Amniotic stem cell (primary cell): ENCODE measurements around the gene APP.

ENCODE experiments used
- DNase-seq: peaks from one replicate; lab custom pipeline; 2025; lab: John Stamatoyannopoulos, UW

APP gene

GRCh38 chr21:25903607-25904006 is 267.0 kb downstream of the APP start:
- no peak for DNase-seq

GRCh38 chr21:25901330-25901979 is 269.1 kb downstream of the APP start:
- DNase-seq, result no peak

DNA sequence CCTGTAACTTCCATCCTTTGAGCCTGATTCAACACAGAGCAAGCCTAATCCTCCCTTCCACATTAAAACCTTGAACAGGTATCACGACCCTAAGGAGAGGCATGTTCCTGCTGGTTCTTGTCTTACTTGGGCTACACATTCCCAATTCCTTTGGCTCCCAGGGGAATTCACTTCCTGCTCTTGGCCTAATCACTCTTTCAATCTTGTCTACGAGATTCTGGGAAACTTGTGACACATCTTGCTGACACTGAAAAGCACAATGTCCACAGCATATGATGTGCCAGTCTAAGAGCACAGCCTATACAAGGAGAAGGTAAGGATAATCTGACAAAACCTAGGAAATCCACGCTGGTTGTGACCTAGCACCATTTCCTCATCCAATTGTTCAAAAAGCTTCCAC is 271.9 kb downstream of the APP start:
- no peak for DNase-seq

GRCh38 chr21:25897383-25897782 is 273.2 kb downstream of the APP start:
- no peak for DNase-seq

DNA sequence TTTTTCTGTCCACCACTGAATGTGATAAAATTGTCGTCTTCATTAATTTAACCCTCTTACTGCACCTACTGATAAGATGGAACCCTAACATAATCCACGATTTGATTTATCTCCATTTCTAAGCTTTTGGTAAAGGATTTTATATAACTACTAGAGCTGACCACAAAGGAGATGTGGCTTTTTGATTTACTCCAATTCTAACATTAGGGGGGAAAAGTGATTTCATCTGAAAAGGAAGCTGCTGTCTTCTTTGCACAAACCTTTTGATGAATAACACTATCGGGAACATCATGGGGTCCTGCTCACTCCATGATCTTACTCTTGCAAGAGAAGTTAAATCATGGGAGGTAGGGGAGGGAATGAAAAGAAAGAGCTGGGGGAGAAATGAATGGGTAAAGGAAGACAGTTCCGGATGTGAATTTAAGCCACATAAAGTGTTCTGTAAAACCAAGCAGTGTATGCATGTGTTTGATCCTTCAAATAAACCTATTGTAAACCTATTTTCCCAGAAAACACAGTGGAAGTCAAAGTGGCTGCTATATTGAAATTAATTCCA is 274.0 kb downstream of the APP start:
- DNase-seq, result no peak

GRCh38 chr21:25895565-25896205 is 274.9 kb downstream of the APP start:
- peak; percentile 10 for DNase-seq

DNA sequence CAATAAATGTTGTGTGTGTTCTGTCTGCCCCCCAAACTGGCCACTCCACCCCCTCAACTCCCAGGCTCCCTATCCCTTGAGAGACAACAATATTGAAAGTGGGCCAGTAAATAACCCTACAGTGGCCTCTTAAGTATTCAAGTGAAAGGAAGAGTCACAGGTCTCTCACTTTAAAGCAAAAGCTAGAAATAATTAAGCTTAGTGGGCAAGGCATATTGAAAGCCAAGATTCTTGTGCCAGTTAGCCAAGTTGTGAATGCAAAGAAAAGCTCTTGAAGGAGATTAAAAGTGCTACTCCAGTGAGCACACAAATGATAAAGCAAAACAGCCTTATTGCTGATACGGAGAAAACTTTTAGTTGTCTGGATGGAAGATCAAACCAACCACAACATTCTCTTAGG is 277.4 kb downstream of the APP start:
- no peak for DNase-seq

DNA sequence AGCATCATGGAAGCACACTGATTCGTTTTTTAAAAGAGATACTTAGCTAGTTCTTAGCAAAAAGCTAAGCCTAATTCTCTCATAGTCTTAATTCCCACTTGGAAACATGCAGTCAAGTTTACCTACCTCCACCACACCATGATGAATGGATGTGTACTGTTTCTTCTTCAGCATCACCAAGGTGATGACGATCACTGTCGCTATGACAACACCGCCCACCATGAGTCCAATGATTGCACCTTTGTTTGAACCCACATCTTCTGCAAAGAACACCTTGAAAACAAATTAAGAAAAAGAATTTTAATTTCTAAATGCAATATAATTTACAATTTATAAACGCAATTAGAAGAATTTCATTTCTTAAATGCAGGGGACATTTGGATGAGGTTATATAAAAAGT is 279.0 kb downstream of the APP start:
- no peak for DNase-seq

GRCh38 chr21:25890001-25890400 is 280.6 kb downstream of the APP start:
- no peak for DNase-seq

DNA sequence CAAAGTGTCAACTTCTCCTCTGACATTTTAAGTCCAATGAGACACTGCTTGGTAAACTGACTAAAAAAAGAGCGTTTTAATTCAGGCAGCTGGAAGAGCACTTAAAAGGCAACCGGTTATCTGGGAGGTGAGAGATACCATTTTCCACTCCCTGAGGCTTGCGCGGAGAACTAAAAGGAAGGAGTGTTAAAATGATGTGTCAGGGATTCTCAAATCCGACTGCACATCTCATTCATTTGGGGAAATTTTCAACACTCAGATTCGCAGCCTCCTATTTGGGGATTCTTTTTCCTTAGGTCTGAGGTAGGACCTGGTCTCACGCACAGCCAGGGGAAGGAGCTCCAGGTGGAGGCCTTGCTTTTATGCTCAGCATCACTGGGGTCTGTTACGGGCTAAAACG is 281.9 kb downstream of the APP start:
- DNase-seq, result no peak

- no peak for DNase-seq
These were observed 282.8 kb downstream of the APP start for GRCh38 chr21:25887646-25888306.

GRCh38 chr21:25887166-25887565 is 283.4 kb downstream of the APP start:
- no peak for DNase-seq

DNA sequence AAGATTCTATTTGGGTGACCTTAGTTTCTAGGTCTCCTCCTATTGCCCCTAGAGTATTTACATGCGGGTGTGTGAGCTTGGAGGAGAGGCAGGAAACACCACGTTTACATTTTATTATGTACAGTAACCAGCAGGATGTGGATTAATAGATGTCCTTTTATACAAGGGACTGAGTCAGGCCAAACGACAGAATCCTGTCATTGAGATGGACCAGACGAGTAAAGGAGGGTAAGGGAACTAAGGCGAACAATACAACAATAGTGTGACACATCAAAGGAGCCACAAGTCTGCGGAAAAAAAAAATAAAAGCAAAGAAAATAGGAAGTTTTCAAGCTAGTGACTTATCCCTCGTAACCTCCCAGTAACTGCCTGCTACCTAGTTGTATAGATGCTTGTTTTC is 284.7 kb downstream of the APP start:
- no peak for DNase-seq

- DNase-seq, result no peak
These were observed 285.2 kb downstream of the APP start for GRCh38 chr21:25885405-25885804.

DNA sequence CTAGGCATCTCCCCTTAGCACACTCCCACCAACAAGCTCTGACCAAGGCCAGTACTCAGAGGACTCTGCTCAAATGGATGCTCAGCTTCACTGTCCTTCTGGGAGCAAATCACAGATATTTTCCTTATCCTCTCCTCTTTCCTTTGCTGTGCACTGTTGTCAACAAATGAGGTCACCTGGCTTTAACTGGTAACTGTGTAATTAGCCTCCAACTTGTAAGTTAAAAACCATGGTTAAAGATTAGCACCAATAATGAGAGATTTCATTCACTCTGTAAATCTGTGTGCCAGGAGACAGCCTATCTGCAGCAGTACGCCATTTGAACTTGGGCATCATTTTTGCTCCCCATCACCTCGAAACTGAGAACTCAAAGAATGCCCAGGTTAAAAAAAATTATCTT is 286.3 kb downstream of the APP start:
- DNase-seq, result no peak

DNA sequence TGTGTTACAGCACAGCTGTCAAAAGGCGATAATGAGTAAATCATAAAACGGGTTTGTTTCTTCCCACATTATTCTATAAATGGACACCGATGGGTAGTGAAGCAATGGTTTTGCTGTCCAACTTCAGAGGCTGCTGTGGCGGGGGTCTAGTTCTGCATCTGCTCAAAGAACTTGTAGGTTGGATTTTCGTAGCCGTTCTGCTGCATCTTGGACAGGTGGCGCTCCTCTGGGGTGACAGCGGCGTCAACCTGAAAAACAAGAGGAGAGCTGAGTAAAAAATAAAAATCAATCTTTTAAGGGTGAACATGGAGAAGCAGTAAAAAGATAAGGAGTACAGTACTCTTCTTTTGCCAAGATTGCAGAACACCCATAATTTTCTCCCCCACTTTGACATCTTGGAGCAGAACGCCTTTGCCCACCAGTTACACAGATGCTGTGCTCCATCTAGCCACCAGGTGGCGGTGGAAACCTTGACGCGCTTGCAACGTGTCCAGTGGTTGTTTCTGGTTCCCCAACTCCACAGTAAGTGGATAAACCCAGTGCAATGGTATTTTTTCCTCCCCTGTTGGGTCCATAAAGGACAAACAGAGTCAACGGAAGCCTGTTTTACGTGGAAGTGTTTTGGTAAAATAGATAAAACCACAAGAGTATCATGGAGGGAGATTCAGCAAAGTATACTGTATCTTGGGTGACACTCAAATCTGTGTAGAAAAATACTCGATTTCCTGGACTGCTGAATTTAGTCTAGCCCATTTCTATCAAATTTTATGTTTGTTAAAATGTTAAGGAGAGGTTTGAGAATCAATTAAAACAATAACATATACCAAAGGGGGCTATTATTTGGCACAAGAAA is 288.8 kb downstream of the APP start:
- DNase-seq, result no peak

DNA sequence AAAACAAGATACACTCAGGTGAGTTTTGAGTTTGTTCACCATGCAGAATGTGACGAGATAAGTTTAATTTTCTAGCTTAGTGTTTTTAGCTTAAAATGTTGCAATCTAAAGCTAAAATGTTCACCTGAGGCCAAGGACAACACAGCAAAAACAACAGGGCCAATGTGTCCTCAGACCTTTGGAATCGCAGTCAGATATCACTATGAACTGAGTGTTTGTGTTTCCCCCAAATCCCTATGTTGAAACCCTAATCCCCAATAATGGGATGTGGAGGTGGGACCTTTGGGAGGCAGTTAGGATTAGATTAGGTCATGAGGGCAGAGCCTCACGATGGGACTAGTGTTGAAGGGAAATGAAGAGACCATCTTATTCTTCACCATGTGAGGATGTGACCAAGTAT is 291.4 kb downstream of the APP start:
- DNase-seq, result no peak

DNA sequence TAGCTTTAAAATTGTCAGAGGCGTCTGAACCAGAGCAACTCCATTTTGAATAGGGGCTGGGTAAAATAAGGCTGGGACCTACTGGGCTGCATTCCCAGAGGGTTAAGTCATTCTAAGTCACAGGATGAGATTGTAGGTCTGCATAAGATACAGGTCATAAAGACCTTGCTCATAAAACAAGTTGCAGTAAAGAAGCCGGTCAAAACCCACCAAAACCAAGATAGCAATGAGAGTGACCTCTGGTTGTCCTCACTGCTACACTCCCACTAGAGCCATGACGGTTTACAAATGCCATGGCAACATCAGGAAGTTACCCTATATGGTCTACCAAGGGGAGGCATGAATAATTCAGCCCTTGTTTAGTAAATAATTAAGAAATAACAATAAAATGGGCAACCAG is 292.2 kb downstream of the APP start:
- no peak for DNase-seq

- DNase-seq, result no peak
These were observed 298.3 kb downstream of the APP start for GRCh38 chr21:25872271-25872670.

DNA sequence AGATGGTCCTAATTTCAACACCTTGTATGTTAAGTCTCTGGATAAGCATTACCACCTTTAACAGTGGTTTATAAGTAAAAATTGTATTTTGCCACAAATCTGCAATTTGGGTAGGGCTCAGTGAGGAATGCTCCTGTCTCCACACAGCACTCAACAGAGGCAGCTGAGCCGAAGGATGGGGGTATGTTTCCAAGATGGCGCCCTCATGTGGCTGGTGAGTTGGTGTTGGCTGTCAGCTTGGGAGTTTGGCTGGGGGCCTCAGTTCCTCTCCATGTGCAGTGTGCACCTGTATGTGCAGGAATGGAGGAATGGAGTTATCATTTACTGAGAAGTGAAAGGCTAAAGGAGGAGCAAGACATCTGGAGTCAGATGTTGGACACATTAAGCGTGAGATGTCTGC is 299.0 kb downstream of the APP start:
- no peak for DNase-seq

- DNase-seq, result no peak
These were observed 300.5 kb downstream of the APP start for GRCh38 chr21:25870084-25870483.

GRCh38 chr21:25867061-25867460 is 303.5 kb downstream of the APP start:
- DNase-seq, result no peak
